ENCODE data around the gene NCF4.

Gene NCF4

GRCh38 chr22:36838119-36839030 lies 22.4 kb upstream of the NCF4 start:
- DNase-seq: no peak

- DNase-seq: no peak
These were observed 21.3 kb upstream of the NCF4 start for GRCh38 chr22:36839356-36840073.

- DNase-seq: no peak
These were observed 20.7 kb upstream of the NCF4 start for GRCh38 chr22:36840106-36840505.

GRCh38 chr22:36846271-36846670 lies 14.5 kb upstream of the NCF4 start:
- no peak for DNase-seq

GRCh38 chr22:36846949-36847348 lies 13.9 kb upstream of the NCF4 start:
- no peak for DNase-seq

GRCh38 chr22:36850056-36850455 lies 10.8 kb upstream of the NCF4 start:
- no peak for DNase-seq

- DNase-seq: no peak
These were observed 10.1 kb upstream of the NCF4 start for GRCh38 chr22:36850682-36851081.

DNA sequence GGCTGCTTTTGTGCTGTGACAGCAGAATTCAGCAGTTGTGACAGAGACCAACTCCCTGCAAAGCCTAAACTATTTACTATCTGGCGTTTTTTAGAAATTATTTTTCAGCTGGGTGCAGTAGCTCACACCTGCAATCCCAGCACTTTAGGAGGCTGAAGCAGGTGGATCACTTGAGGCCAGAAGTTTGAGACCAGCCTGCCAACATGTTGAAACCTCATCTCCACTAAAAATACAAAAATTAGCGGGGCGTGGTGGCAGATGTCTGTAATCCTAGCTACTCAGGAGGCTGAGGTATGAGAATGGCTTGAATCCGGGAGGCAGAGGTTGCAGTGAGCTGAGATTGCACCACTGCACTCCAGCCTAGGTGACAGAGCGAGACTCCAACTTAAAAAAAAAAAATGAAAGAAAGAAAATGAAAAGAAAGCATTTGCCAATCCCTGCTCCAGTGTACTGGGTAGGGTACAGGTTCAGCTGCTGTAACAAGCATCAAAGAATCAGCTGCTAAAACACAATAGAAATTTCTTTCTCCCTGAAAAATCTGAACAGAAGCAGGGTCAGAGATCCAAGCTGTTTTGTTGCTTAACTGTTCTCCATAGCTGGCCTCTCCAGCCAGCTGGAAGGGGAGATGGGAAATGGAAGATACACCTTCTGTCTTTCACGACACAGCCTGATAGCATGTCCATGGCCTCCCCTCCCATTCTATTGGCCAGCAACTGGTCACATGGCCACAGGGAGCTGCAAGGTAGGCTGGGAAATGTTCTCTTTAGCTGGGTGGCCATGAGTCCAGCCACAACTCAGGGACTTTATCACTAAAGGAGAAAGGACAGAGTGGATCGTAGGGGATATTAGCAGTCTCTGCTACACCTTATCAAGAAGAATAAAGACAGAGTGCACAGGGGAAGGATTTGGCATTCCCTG lies 8.5 kb upstream of the NCF4 start:
- no peak for DNase-seq

- peak; percentile 80 for DNase-seq
These were observed 7.3 kb upstream of the NCF4 start for GRCh38 chr22:36853407-36854099.

DNA sequence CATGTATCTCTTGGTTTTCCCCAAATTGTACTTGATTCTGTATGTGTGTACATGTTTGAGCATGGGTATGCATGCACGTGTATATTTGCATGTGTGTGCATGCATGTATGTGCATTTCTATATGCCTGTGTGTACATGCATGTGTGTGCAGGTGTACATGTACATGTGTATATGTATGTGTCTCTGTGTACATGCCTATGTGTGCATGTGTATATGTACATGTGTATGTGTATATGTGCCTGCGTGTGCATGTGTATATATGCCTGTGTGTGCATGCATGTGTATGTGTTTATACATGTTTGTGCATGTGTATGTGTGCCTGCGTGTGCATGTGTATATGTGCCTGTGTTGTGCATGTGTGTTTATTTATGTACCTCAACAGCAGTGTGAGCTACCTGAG lies 5.3 kb upstream of the NCF4 start:
- DNase-seq: no peak

DNA sequence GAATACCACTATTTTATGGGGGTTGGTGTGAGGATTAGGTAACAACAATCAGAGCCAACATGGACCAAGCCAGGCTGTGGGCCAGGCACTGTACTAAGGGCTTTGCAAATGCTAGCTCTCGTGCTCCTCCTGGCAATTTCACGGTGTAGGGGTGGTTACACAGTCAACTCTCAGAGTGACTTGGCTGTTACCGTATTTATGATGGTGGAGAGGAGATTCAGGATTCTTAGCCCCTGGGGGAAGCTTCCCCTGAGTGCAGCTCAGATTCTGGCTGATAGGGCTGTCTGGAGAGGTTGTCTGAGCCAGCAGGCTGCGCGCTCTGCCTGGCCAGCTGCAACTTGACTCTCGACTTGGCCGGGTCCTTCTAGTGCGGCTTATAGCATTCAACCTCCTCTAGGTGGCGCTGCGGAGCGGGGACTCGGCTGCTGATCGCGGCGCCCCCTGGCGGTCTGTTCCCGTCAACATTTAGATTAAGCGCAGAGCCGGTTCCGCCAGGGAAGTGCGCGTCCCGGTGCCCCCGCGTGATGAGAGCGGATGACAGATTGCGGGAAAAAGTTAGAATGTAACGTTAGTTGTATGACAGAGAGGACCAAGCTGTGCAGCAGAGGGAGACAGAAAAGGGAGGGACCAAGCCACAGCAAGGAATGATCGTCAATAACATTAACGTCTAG lies 4.5 kb upstream of the NCF4 start:
- peak; percentile 87 for DNase-seq

DNA sequence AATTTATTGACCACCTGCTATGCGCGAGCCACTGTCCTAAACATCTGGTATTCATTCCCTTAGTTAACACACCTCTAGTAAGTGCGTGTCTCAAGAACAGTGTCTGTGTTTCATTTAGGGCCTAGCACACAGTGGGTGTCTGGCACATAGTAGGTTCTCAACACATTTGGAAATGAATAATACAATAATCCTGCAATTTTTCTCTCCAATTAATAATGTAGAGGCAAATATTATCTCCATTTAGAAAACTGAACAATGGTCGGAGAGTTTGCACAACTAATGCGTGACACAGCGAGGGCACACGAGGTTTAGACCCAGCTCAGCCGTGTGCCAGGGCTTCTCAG lies 4.0 kb upstream of the NCF4 start:
- no peak for DNase-seq

GRCh38 chr22:36858156-36858555 lies 2.6 kb upstream of the NCF4 start:
- no peak for DNase-seq

DNA sequence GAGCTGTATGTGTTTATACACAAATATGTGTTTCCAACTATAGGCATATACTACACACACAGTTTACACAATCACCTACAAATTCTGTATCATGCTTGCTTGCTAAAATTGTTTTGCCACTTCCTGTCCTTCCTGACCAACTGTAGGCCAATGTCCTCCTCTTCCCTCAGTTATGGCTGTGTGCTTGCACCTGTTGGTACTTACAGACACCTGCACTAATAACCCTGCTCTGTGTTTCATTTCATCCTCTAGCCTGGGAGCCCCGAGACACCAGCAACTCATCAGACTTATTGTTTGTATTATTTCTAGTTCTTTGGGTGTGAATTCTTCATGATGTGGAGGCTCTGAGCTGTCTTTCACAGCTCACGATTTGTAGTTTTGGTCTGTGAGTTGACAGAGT lies 1.8 kb upstream of the NCF4 start:
- DNase-seq: no peak

- no peak for DNase-seq
These were observed 789 bp upstream of the NCF4 start for GRCh38 chr22:36860017-36860416.

DNA sequence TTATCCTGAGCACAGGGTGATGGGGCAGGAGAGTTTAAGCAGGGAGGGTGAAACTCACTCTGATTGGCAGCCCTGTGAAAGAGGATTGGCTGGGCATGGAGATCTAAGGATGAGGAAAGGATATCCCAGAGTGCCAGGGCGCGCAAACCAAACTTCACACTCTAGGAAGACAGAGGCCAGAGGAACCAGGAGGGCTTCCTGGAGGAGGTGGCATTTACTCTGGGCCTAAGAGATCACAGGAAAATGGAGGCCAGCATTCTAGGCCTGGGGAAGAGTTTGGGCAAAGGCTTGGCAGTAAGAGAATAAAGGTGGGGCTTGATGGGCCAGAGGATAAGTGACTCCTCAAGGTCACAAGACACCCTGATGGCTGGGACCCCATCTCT lies 377 bp upstream of the NCF4 start:
- no peak for DNase-seq

- DNase-seq: no peak
These were observed 1.7 kb downstream of the NCF4 start for GRCh38 chr22:36862251-36863242.

- no peak for DNase-seq
These were observed 2.5 kb downstream of the NCF4 start for GRCh38 chr22:36863281-36863680.

GRCh38 chr22:36863979-36864378 lies 3.2 kb downstream of the NCF4 start:
- DNase-seq: no peak

DNA sequence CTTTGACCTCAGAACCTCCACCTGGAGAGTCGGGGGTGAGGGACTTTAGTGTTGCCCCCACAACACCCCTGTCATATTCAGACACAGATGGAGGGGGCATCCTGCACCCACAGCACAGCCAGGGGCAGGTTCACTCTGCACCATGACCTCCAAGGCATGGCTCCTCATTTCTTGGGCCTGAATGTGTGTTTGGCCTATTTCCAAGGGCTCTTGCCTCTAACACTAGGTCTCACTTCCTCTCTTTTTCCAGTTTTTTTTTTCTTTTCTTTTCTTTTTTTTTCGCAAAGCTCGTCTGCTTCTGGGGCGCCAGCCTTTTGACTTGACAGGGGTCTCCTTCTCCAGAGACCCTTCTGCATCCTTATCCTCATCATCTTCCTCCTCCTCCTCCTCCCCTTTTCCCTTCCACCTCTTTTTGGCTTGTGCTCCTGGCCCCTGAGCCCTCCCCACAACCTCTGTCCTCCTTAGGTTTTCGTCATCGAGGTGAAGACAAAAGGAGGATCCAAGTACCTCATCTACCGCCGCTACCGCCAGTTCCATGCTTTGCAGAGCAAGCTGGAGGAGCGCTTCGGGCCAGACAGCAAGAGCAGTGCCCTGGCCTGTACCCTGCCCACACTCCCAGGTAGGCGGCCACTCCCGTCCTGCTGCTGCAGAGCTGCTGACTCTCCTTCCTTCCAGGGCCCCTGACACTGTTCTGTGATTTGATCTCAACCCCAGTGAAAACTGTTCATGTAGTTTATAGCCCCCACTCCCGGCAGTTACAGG lies 3.8 kb downstream of the NCF4 start:
- no peak for DNase-seq
